Kidney capillary endothelial cell (primary cell): ENCODE data around the gene PPM1M.

Experiments
- DNase-seq: peaks from one replicate; pipeline ENCODE4 v3.0.0-alpha.2; 2018; ENCODE audit warnings: low spot score

PPM1M gene

GRCh38 chr3:52245322-52246263 lies at the start of gene PPM1M:
Gene PPM1M (plus strand): TSS chr3:52245759. CDS start chr3:52245825, 66 bp downstream.
- peak; percentile 71 for DNase-seq

GRCh38 chr3:52195823-52196331 lies 49.7 kb upstream of the PPM1M start:
- no peak for DNase-seq

GRCh38 chr3:52196977-52197376 lies 48.6 kb upstream of the PPM1M start:
- no peak for DNase-seq

GRCh38 chr3:52197499-52197841 lies 48.1 kb upstream of the PPM1M start:
- no peak for DNase-seq

- peak; percentile 85 for DNase-seq
Observed at GRCh38 chr3:52197842-52198625, 47.5 kb upstream of the PPM1M start, which contains the start of gene ALAS1. Gene ALAS1 (plus strand): TSS chr3:52198160. CDS start chr3:52199242, 1,082 bp downstream.

- DNase-seq, result no peak
Observed at GRCh38 chr3:52198643-52199608, 46.6 kb upstream of the PPM1M start.

- DNase-seq, result no peak
Observed at GRCh38 chr3:52200981-52201679, 44.4 kb upstream of the PPM1M start.

GRCh38 chr3:52202384-52203077 lies 43.0 kb upstream of the PPM1M start:
- no peak for DNase-seq

- DNase-seq, result no peak
Observed at GRCh38 chr3:52203701-52204100, 41.9 kb upstream of the PPM1M start.

GRCh38 chr3:52204337-52205073 lies 41.1 kb upstream of the PPM1M start:
- no peak for DNase-seq

- no peak for DNase-seq
Observed at GRCh38 chr3:52205727-52206372, 39.7 kb upstream of the PPM1M start.

- DNase-seq, result no peak
Observed at GRCh38 chr3:52208556-52208955, 37.0 kb upstream of the PPM1M start.

- no peak for DNase-seq
Observed at GRCh38 chr3:52210037-52210436, 35.5 kb upstream of the PPM1M start.

GRCh38 chr3:52210550-52211046 lies 35.0 kb upstream of the PPM1M start:
- no peak for DNase-seq

GRCh38 chr3:52211268-52211891 lies 34.2 kb upstream of the PPM1M start:
- DNase-seq, result no peak

GRCh38 chr3:52213005-52213404 lies 32.6 kb upstream of the PPM1M start:
- DNase-seq, result no peak

GRCh38 chr3:52213901-52214300 lies 31.7 kb upstream of the PPM1M start:
- DNase-seq, result no peak

- no peak for DNase-seq
Observed at GRCh38 chr3:52215351-52215750, 30.2 kb upstream of the PPM1M start.
